HFFc6 (cell line): Measurements from ENCODE around the gene ABCB11. TPM values are rescaled to one million over a fixed set of nuclear protein-coding genes. Genes with fewer than 3 reads are reported as not detected.

Experiments
- DNase-seq: peaks from one replicate; pipeline ENCODE4 v3.0.0-alpha.2; 2018
- H3K27ac Mint-ChIP-seq: 2 replicates; pipeline ENCODE4 v1.8.0; 2020; ENCODE audit warnings: mild to moderate bottlenecking, mixed read lengths
- H3K27me3 Mint-ChIP-seq: 2 replicates; pipeline ENCODE4 v1.8.0; 2021; ENCODE audit warnings: mild to moderate bottlenecking, moderate library complexity, mixed read lengths; ENCODE audit not compliant: insufficient read depth
- H3K36me3 Mint-ChIP-seq: 2 replicates; pipeline ENCODE4 v1.8.0; 2021; ENCODE audit warnings: low read depth, mixed read lengths
- H3K4me1 Mint-ChIP-seq: 2 replicates; pipeline ENCODE4 v1.8.0; 2020; ENCODE audit warnings: low read depth, mixed read lengths
- H3K4me3 Mint-ChIP-seq: 2 replicates; pipeline ENCODE4 v1.8.0; 2020; ENCODE audit warnings: mild to moderate bottlenecking, moderate library complexity, mixed read lengths
- H3K9me3 Mint-ChIP-seq: 2 replicates; pipeline ENCODE4 v1.8.0; 2020; ENCODE audit warnings: mild to moderate bottlenecking, mixed read lengths
- CTCF ChIP-seq: fragments of 200-600 bp; sonication (generic); IDR thresholded peaks from 2 replicates; pipeline ENCODE4 v1.5.0; 2021; ENCODE audit warnings: antibody characterized with exemption, mild to moderate bottlenecking
- total RNA-seq, 6 experiments: library from RNA; stranded (reverse); fragmentation: NEBNext Ultra II Directional; extraction: Animal tissue kit (Norgen Biotek cat#: 25700); gene quantifications; 2 replicates in 1 of 6; 3 replicates in 5 of 6; pipeline ENCODE4 v1.2.3, GENCODE V29; 2021

ABCB11 gene
- total RNA-seq, 6 experiments from 2014 or later, result 0.02 TPM; not detected in 5

- Mint-ChIP-seq H3K27me3 (no peaks in the 10 kb centered on the region; the same call in 1 of the 2 replicates), H3K9me3 (peaks cover 45% of the 10 kb centered on the region), H3K4me3 (no peak overlapping the region), H3K4me1 (no peaks in the 10 kb centered on the region), H3K27ac (no peak overlapping the region), H3K36me3 (no peaks in the 10 kb centered on the region)
- no peak for TF ChIP-seq CTCF
- no peak for DNase-seq
Observed at GRCh38 chr2:169072163-169072925, 41.2 kb upstream of the ABCB11 start.

GRCh38 chr2:169071455-169071854 is 40.3 kb upstream of the ABCB11 start:
- H3K9me3 Mint-ChIP-seq, result peaks cover 41% of the 10 kb centered on the region
- H3K27me3 Mint-ChIP-seq, result no peaks in the 10 kb centered on the region; the same call in 1 of the 2 replicates
- H3K4me1 Mint-ChIP-seq, result no peaks in the 10 kb centered on the region
- TF ChIP-seq CTCF, result no peak
- DNase-seq, result no peak
- no peak overlapping the region for H3K4me3 Mint-ChIP-seq
- no peaks in the 10 kb centered on the region for H3K36me3 Mint-ChIP-seq
- no peak overlapping the region for H3K27ac Mint-ChIP-seq

GRCh38 chr2:169069833-169070232 is 38.7 kb upstream of the ABCB11 start:
- DNase-seq, result no peak
- H3K36me3 Mint-ChIP-seq, result no peaks in the 10 kb centered on the region
- H3K4me1 Mint-ChIP-seq, result no peaks in the 10 kb centered on the region
- H3K27ac Mint-ChIP-seq, result no peak overlapping the region
- H3K27me3 Mint-ChIP-seq, result no peaks in the 10 kb centered on the region
- H3K9me3 Mint-ChIP-seq, result peaks cover 46% of the 10 kb centered on the region
- no peak for TF ChIP-seq CTCF
- no peak overlapping the region for H3K4me3 Mint-ChIP-seq

GRCh38 chr2:169069341-169069740 is 38.2 kb upstream of the ABCB11 start, which contains the start of gene DHRS9:
TSS of gene DHRS9 (plus strand) at chr2:169069563. CDS start at chr2:169081582, 12,019 bp downstream.
- DNase-seq, result peak; percentile 20
- no peaks in the 10 kb centered on the region for H3K36me3 Mint-ChIP-seq
- no peak for TF ChIP-seq CTCF
- H3K9me3 Mint-ChIP-seq, result peaks cover 43% of the 10 kb centered on the region
- no peaks in the 10 kb centered on the region for H3K27me3 Mint-ChIP-seq
- H3K4me3 Mint-ChIP-seq, result no peak within 1 kb of the TSS
- no peak within 1 kb of the TSS for H3K27ac Mint-ChIP-seq
- H3K4me1 Mint-ChIP-seq, result no peaks in the 10 kb centered on the region

GRCh38 chr2:169066897-169067296 is 35.8 kb upstream of the ABCB11 start:
- Mint-ChIP-seq H3K4me1 (no peaks in the 10 kb centered on the region), H3K4me3 (no peak overlapping the region), H3K9me3 (peaks cover 35% of the 10 kb centered on the region), H3K27ac (no peak overlapping the region), H3K36me3 (no peaks in the 10 kb centered on the region), H3K27me3 (no peaks in the 10 kb centered on the region)
- DNase-seq, result no peak
- no peak for TF ChIP-seq CTCF
